ENCODE results near the gene PTAFR. TPM values are rescaled to one million over a fixed set of nuclear protein-coding genes. Genes with fewer than 3 reads are reported as not detected.
A peak's percentile ranks its signal among the peaks of the same experiment; 100 is the strongest.

The PTAFR gene
- total and polyA plus RNA-seq, 2 donors (not counting 1 experiment from before 2014, with no cell fraction given): 5.9 to 6.2 TPM

GRCh38 chr1:28173980-28174297, 2.6 kb downstream of the PTAFR start:
- no peaks in the 10 kb centered on the region for H3K27me3 ChIP-seq (replicated peaks in 1 of 4; ENCODE audit: control extremely low read depth in 1 of 4, control insufficient read depth in 3 of 4, insufficient read depth in 4 of 4, low read length in 3 of 4)
- DNase-seq (peak; percentile 20), ATAC-seq (ENCODE audit: low read depth) (no peak)
- ChIA-PET POLR2A (interaction anchor here (2.3 kb wide), 1 partner anchor 26 kb away, joined by 7 read pairs; no protein-coding TSS in a partner anchor), CTCF (interaction anchor here (0.6 to 4.9 kb wide), 5 partner anchors 12 to 316 kb away, joined by 3 to 30 read pairs (median 11); no protein-coding TSS in a partner anchor)
- H2AFZ ChIP-seq (ENCODE audit: insufficient read depth, low read depth, low read length, poor library complexity, severe bottlenecking): no peak overlapping the region
- peak overlapping the region in 2 of 5 experiments; percentile 25 to 74 for H3K4me3 ChIP-seq (ENCODE audit: control extremely low read depth in 1 of 5, extremely low read depth in 1 of 5, insufficient read depth in 1 of 5, low read depth in 2 of 5, low read length in 4 of 5)
- H3K79me2 ChIP-seq (ENCODE audit: control insufficient read depth, insufficient read depth, low read length): peaks cover 32% of the 10 kb centered on the region
- intact Hi-C loops (cut with micrococcal nuclease): loop anchor here (2.0 to 10.0 kb wide), 2 partner anchors 47 to 1889 kb away; partner anchors contain the start of gene SH3BGRL3
- TF ChIP-seq CTCF (IDR thresholded peaks at IDR 0.05) (no peak), EZH2 (IDR thresholded peaks at IDR 0.05; ENCODE audit: borderline replicate concordance, insufficient read depth, low read depth, low read length, poor library complexity, severe bottlenecking) (no peak)
- H3K4me1 ChIP-seq (ENCODE audit: control insufficient read depth in 2 of 2, insufficient read depth in 2 of 2, low read length in 2 of 2): peaks cover 84 to 98% of the 10 kb centered on the region in 2 donors
- peak overlapping the region; percentile 89 for H3K4me2 ChIP-seq (replicated peaks; ENCODE audit: low read depth, low read length, poor library complexity, severe bottlenecking)
- no peaks in the 10 kb centered on the region for H3K27me3 Mint-ChIP-seq
- peak overlapping the region; percentile 90 for H3K27ac Mint-ChIP-seq
- no peaks in the 10 kb centered on the region for H3K9me3 Mint-ChIP-seq (ENCODE audit: insufficient read depth)
- H3K4me3 Mint-ChIP-seq: peak overlapping the region; percentile 81
- peaks cover 0 to 3% (median 0%) of the 10 kb centered on the region in 3 donors for H3K9me3 ChIP-seq (ENCODE audit: control extremely low read depth in 1 of 3, control insufficient read depth in 2 of 3, insufficient read depth in 1 of 3, low read length in 2 of 3)
- no peak overlapping the region for H3K27ac ChIP-seq (ENCODE audit: low read length in 2 of 2)
- H3K9ac ChIP-seq (ENCODE audit: low read length): no peak overlapping the region
- no peaks in the 10 kb centered on the region for H4K20me1 ChIP-seq (ENCODE audit: control insufficient read depth, insufficient read depth, low read length, poor library complexity, severe bottlenecking)
- 100% methylated on average over 4 of the region's 5 CpGs for WGBS (ENCODE audit: insufficient coverage)
- H3K36me3 ChIP-seq (replicated peaks in 1 of 2; ENCODE audit: control extremely low read depth in 1 of 2, control insufficient read depth in 1 of 2, extremely low read depth in 1 of 2, insufficient read depth in 2 of 2, low read length in 1 of 2): no peaks in the 10 kb centered on the region
- H3K4me1 Mint-ChIP-seq: peaks cover 82% of the 10 kb centered on the region

All from B cell (primary cell).